ENCODE results near the gene CRIP3. TPM values are rescaled to one million over a fixed set of nuclear protein-coding genes. Genes with fewer than 3 reads are reported as not detected.

CRIP3 gene
- total RNA-seq, 2 donors from 2014 or later = not detected

GRCh38 chr6:43287717-43288679 lies 20.6 kb downstream of the CRIP3 start:
- Histone ChIP-seq H3K27ac (no peak overlapping the region), H3K4me3 (no peak overlapping the region), H3K9me3 (no peaks in the 10 kb centered on the region), H3K36me3 (replicated peaks in 1 of 2; ENCODE audit: insufficient read depth in 1 of 2, low read depth in 2 of 2) (no peaks in the 10 kb centered on the region), H3K4me1 (no peaks in the 10 kb centered on the region), H3K27me3 (no peaks in the 10 kb centered on the region)
- DNase-seq (no peak), ATAC-seq (no peak)
- intact Hi-C loops (cut with DNase I) = no loop called here
- WGBS, 2 donors = 62 to 63% methylated on average over 7 of the region's 7 CpGs
- no peak for TF ChIP-seq POLR2A (IDR thresholded peaks at IDR 0.05)
- TF ChIP-seq, protein P1, sequence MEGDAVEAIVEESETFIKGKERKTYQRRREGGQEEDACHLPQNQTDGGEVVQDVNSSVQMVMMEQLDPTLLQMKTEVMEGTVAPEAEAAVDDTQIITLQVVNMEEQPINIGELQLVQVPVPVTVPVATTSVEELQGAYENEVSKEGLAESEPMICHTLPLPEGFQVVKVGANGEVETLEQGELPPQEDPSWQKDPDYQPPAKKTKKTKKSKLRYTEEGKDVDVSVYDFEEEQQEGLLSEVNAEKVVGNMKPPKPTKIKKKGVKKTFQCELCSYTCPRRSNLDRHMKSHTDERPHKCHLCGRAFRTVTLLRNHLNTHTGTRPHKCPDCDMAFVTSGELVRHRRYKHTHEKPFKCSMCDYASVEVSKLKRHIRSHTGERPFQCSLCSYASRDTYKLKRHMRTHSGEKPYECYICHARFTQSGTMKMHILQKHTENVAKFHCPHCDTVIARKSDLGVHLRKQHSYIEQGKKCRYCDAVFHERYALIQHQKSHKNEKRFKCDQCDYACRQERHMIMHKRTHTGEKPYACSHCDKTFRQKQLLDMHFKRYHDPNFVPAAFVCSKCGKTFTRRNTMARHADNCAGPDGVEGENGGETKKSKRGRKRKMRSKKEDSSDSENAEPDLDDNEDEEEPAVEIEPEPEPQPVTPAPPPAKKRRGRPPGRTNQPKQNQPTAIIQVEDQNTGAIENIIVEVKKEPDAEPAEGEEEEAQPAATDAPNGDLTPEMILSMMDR (IDR thresholded peaks at IDR 0.05) = no peak

DNA sequence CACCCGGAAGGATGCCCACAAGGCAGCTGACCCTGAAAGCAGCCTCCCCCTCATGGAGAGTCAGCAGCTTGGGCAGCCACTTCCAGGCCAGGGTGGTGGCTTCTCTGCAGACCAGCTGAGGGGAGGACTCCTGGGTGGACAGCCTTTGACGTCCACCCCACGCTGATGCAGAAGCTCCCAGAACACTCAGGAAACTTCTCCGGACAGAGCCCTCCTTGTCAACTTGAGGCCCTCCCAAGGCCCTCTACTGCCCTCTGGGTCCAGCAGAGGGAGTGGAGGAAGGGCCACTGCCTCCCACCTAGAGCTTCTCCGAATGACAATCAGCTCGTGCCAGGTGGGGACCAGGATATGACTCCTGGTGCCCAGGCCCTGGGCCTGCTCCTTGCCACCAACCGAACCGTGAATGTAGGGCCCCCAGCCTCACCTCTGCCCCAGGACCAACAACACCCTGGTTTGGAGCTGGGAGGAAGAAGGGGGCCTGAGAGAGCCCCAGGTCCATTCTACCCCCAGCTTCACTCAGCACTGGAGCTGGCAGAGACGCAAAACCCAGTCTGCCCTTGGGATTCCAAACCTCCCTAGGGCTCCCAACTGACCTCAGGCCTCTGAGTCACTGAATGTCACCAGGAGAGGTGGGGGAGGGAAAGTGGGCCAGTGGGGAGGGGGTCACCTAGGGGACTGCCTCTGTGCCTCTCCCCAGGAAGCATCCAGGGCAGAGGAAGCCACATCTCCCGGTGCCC lies 21.5 kb downstream of the CRIP3 start:
- no peak for DNase-seq
- ATAC-seq = no peak
- Histone ChIP-seq H3K27ac (no peak overlapping the region), H3K9me3 (no peaks in the 10 kb centered on the region), H3K27me3 (no peaks in the 10 kb centered on the region), H3K36me3 (replicated peaks in 1 of 2; ENCODE audit: insufficient read depth in 1 of 2, low read depth in 2 of 2) (no peaks in the 10 kb centered on the region), H3K4me3 (no peak overlapping the region), H3K4me1 (no peaks in the 10 kb centered on the region)
- 53 to 100% methylated on average over 1 to 9 of the region's 10 CpGs for WGBS, 2 donors
- intact Hi-C loops (cut with DNase I) = no loop called here
- TF ChIP-seq POLR2A (IDR thresholded peaks at IDR 0.05) = no peak
- TF ChIP-seq, protein P1 (IDR thresholded peaks at IDR 0.05) = no peak

- no peaks in the 10 kb centered on the region for H3K9me3 ChIP-seq
- ATAC-seq (no peak), DNase-seq (no peak)
- no peaks in the 10 kb centered on the region for H3K36me3 ChIP-seq (replicated peaks in 1 of 2; ENCODE audit: insufficient read depth in 1 of 2, low read depth in 2 of 2)
- H3K27me3 ChIP-seq = no peaks in the 10 kb centered on the region
- WGBS, 2 donors = 77 to 84% methylated on average over 6 of the region's 6 CpGs
- no peak overlapping the region for H3K4me3 ChIP-seq
- no peaks in the 10 kb centered on the region for H3K4me1 ChIP-seq
- intact Hi-C loops (cut with DNase I) = no loop called here
- no peak overlapping the region for H3K27ac ChIP-seq
- TF ChIP-seq POLR2A (IDR thresholded peaks at IDR 0.05) = no peak
- TF ChIP-seq, protein P1 (IDR thresholded peaks at IDR 0.05) = no peak
These were observed 22.1 kb downstream of the CRIP3 start for GRCh38 chr6:43286456-43286979.

DNA sequence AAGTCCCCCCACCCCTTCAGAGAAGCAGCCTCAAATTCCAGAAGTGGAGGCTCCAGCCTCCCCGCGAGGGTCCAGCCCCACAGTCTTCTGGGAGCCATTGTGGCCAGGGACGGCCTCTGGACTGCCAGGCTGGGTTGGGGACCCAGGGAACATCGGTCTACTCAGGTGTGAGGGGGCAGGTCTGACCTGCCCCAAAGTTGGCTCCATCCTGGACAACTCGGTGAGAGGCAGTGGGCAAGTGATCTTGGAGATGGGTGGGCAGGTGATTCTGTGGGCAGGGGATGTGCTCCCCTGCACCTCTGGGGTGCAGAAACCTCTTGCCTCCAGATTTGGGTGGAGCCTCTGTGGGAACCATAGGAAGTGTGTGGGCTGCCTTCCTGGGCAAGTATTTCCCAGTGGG lies 22.8 kb downstream of the CRIP3 start:
- no peaks in the 10 kb centered on the region for H3K27me3 ChIP-seq
- no peak for DNase-seq
- H3K27ac ChIP-seq = no peak overlapping the region
- no peak for TF ChIP-seq POLR2A (IDR thresholded peaks at IDR 0.05)
- TF ChIP-seq, protein P1 (IDR thresholded peaks at IDR 0.05) = no peak
- no peaks in the 10 kb centered on the region for H3K36me3 ChIP-seq (replicated peaks in 1 of 2; ENCODE audit: insufficient read depth in 1 of 2, low read depth in 2 of 2)
- intact Hi-C loops (cut with DNase I) = no loop called here
- ATAC-seq = no peak
- H3K4me3 ChIP-seq = no peak overlapping the region
- no peaks in the 10 kb centered on the region for H3K4me1 ChIP-seq
- no peaks in the 10 kb centered on the region for H3K9me3 ChIP-seq
- 52% methylated on average over 5 of the region's 5 CpGs; no CpG with 5 or more reads in 1 of the 2 donors for WGBS, 2 donors
